GM13976 (cell line): ENCODE measurements around the gene TAS2R60.
"Not testable (repeated sequence)": the region's sequence is repeated elsewhere in the genome, so short reads cannot be mapped to it uniquely, and the experiment has no call there.

Experiments used
- DNase-seq: peaks from one replicate; pipeline ENCODE4 v3.0.0; 2012; ENCODE audit warnings: low spot score
- in situ Hi-C: fragments of 300-500 bp; cut with MboI; formaldehyde crosslinking; loops from one replicate; pipeline ENCODE4 v1.12.0; 2022; ENCODE audit warnings: low sequenced_read_pairs, mixed read lengths, inconsistent platforms; ENCODE audit not compliant: unreplicated experiment
- TF ChIP-seq, protein P1 (sequence below): IDR thresholded peaks from 2 replicates; pipeline ENCODE4 v1.5.1; 2012; ENCODE audit warnings: borderline replicate concordance, mild to moderate bottlenecking; ENCODE audit not compliant: insufficient read depth; ENCODE audit errors: extremely low read depth, missing control alignments, control extremely low read depth

Gene TAS2R60

DNA sequence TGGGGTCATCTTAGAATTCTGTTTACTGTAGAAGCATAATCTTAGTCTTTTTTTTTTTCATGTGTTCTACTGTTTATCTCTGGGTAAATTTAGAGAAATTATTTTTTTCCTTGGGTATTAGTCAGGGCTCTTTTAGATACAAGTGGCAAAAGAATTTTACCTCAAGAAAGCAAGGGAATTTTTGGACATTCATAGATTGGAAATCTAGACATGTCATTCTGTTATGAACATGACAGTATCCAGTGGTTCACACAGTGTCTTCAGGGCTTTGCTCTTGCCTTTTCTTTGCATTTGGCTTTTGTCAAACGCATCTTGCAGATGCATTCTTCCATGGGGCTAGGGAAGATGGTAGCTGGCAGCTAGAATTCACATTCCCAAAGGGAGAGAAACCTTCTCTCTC lies 20.7 kb downstream of the TAS2R60 start:
- TF ChIP-seq, protein P1, sequence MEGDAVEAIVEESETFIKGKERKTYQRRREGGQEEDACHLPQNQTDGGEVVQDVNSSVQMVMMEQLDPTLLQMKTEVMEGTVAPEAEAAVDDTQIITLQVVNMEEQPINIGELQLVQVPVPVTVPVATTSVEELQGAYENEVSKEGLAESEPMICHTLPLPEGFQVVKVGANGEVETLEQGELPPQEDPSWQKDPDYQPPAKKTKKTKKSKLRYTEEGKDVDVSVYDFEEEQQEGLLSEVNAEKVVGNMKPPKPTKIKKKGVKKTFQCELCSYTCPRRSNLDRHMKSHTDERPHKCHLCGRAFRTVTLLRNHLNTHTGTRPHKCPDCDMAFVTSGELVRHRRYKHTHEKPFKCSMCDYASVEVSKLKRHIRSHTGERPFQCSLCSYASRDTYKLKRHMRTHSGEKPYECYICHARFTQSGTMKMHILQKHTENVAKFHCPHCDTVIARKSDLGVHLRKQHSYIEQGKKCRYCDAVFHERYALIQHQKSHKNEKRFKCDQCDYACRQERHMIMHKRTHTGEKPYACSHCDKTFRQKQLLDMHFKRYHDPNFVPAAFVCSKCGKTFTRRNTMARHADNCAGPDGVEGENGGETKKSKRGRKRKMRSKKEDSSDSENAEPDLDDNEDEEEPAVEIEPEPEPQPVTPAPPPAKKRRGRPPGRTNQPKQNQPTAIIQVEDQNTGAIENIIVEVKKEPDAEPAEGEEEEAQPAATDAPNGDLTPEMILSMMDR = no peak
- in situ Hi-C loops = no loop called here
- DNase-seq = no peak

DNA sequence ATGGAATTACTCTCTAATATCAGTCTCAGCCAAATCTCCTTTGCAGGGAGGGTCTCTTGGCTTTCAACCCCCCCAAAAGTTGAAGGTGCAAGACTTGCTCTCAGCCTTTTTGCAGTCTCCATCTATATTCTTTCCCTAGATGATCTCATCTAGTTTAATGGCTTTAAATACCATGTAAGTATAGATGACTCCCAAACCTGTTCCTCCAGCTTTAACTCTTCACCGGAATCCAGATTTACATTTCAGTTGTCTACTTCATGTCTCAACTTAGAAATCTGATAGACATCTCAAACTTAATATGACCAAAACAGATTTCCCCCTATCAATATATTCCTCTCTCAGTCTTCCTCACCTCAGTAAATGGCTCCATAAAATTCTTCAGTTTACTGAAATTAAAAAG lies 24.5 kb downstream of the TAS2R60 start:
- TF ChIP-seq, protein P1 = no peak
- no peak for DNase-seq
- in situ Hi-C loops = no loop called here

DNA sequence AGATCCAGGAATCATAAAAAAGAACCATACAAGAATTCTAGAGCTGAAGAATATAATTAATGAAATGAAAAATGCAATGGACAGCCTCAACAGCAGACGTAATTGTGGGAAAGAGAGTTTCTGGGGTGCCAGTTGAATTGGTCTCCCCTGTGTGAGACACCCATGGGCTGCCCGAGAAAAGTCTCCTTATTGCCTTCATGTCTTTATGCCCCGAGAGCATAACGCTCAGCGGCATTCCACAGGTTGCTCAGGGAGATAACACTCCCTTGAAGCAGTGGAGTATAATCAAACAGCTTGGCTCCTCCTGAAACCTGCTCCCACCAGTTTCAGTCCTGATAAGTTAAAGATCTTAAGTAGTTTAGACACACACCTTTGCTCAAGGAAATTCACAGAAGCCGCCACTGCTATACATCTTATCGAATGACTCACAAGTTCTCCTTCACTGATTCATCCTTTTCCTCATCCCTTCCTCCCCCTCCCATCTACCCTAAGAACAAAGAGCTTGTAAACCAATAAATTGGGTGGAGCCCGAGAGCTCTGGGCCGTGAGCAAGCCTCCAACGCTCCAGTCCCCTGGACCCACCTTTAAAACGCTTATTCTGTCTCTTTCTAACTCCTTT lies 28.9 kb downstream of the TAS2R60 start:
- in situ Hi-C loops, DNase-seq: not testable (repeated sequence)

DNA sequence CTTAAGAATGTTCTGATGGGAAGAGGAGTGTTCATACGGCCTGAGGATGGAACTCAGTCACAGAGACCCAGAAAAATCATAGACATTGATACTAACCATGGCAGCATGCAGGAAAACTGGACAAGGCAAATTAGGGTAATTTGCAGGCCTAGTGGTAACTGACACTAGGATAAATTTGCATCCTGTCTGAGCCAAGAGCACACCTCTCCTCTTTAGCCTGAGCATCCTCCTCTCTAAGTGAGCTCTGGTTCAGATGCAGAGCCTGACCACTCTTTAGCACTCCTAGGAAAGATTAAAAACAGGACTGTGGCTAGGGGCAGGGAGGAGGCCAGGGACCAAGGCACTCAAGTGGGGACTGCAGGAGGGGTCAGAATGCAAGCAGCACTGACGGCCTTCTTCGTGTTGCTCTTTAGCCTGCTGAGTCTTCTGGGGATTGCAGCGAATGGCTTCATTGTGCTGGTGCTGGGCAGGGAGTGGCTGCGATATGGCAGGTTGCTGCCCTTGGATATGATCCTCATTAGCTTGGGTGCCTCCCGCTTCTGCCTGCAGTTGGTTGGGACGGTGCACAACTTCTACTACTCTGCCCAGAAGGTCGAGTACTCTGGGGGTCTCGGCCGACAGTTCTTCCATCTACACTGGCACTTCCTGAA lies 34.4 kb downstream of the TAS2R60 start, which contains the start of gene TAS2R41:
Gene TAS2R41 (plus strand): TSS at position 373 of the 650 bp plus-strand sequence. CDS start 0 bp downstream, at position 373.
- DNase-seq = no peak
- in situ Hi-C loops = no loop called here
- TF ChIP-seq, protein P1 = no peak

DNA sequence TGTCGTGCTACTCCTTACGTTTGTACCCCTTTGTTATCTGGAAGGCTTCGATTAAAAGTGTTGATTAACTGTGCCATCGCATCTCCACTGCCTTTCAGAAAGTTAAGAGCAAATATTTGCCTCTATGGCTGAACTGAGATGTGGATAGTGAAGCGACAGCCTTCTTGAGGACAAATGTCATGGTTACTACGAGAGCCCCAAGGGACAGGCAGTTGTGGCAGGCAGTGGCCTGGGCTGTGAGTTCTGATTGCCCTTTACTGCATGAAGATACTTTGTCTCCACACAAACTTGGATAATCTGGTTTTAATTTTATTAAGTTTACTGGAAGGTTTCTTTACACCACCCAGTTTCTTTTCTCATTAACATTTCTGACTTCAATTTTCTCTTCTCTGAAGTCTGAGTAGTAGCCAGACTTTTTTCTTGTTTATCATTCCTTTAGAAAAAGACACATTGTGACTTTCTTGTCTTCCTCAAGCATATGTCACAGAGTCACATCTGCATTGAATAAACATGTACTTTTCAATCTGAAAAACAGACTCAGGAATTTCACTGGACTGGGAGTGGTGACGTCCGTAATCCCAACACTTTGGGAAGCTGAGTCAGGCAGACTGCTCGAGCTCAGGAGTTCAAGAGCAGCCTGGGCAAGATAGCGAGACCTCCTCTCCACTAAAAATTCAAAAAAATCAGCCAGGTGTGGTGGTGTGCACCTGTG lies 36.0 kb downstream of the TAS2R60 start:
- TF ChIP-seq, protein P1 = no peak
- in situ Hi-C loops = no loop called here
- DNase-seq = no peak

DNA sequence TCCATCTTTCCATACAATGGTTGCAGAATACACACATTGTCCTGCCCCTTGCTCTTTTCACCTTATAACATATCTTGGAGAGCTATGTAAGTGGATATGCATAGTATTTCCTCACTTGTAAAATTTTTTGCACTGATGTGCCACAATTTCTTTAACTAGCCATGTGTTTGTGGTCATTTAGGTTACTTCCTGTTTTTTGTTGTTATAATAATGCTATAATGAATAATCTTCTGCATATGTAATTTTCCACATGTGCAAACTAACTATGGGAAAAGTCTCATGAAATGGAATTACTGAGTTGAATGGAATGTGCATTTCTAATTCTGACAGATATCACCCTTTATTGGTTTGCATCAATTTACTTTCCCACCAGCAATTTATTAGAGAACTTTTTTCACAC lies 37.2 kb downstream of the TAS2R60 start:
- in situ Hi-C loops = no loop called here
- TF ChIP-seq, protein P1 = no peak
- no peak for DNase-seq

DNA sequence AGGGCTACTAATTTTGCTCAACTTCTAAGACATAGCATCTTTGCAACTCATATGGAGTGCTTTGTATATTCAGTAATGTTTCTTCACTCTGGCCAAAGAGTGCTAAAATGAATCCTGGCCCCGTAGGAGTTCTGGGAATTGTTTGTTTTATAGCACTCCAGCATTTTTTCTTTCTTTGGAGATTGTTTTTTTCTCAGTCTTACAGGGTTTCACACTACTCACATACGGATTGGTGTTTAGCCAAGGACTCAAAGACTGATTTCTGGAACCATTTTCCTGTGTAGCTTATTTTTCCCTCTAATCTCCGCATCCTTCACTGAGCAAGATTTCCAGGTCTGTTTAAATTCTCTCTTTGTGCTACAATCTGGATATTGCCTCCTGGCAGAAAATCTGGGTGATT lies 40.9 kb downstream of the TAS2R60 start:
- TF ChIP-seq, protein P1 = no peak
- no peak for DNase-seq
- in situ Hi-C loops = no loop called here
